GM12801 (cell line): ENCODE measurements around the gene PDE8B.

Source experiments
- CTCF ChIP-seq: IDR thresholded peaks from one replicate; pipeline ENCODE4 v1.5.1; 2011; ENCODE audit warnings: control low read depth; ENCODE audit not compliant: insufficient read length; ENCODE audit errors: extremely low read depth

The PDE8B gene

GRCh38 chr5:77318060-77318459 lies 107.6 kb downstream of the PDE8B start:
- no peak for TF ChIP-seq CTCF

- TF ChIP-seq CTCF: no peak
These were observed 108.8 kb downstream of the PDE8B start for GRCh38 chr5:77319117-77319804.

- no peak for TF ChIP-seq CTCF
These were observed 111.4 kb downstream of the PDE8B start for GRCh38 chr5:77321793-77322394.

- no peak for TF ChIP-seq CTCF
These were observed 111.9 kb downstream of the PDE8B start for GRCh38 chr5:77322406-77322805.

- TF ChIP-seq CTCF: no peak
These were observed 115.6 kb downstream of the PDE8B start for GRCh38 chr5:77325921-77326541.

- no peak for TF ChIP-seq CTCF
These were observed 116.7 kb downstream of the PDE8B start for GRCh38 chr5:77326986-77327734.
